HG02623 (cell line): ENCODE data around the gene LRRN2.

Experiments used
- ATAC-seq: cut with Tn5 transposase; IDR thresholded peaks from one replicate; pipeline ENCODE4 v1.9.1; 2021; ENCODE audit warnings: moderate library complexity; ENCODE audit not compliant: unreplicated experiment

The LRRN2 gene

DNA sequence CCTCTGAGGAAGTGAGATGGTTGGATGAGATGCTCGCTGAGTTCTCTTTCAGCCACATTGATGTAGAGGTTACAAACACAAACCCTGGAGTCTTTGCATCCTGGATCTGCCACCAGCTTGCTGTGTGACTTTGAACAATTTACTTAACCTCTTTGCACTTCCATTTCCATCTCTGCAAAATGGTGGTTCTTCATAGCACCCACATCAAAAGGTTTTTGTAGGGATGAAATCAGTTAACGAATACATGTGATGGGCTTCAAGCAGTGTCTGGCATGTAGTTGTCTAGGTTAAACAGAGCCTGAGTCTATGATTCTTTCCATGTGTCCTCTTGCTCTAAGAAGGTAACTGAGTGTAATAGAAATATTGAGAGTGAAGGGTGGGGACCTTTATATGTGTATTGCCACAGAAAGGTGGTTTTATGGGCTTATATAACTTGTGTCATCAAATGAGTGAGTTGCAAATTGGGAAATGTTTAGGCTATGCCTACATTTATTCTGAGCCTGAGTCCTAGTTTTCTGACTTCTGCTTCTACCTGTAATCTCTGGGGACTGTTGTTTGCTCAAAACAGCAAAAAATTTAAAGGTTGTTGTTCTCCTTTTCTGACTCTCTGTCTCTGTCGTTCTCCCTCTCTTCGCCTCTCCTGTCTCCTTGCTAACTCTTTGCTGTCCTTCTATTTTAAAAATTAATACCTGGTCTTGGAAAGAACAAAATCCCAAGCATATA lies 27.3 kb upstream of the LRRN2 start:
- no peak for ATAC-seq

DNA sequence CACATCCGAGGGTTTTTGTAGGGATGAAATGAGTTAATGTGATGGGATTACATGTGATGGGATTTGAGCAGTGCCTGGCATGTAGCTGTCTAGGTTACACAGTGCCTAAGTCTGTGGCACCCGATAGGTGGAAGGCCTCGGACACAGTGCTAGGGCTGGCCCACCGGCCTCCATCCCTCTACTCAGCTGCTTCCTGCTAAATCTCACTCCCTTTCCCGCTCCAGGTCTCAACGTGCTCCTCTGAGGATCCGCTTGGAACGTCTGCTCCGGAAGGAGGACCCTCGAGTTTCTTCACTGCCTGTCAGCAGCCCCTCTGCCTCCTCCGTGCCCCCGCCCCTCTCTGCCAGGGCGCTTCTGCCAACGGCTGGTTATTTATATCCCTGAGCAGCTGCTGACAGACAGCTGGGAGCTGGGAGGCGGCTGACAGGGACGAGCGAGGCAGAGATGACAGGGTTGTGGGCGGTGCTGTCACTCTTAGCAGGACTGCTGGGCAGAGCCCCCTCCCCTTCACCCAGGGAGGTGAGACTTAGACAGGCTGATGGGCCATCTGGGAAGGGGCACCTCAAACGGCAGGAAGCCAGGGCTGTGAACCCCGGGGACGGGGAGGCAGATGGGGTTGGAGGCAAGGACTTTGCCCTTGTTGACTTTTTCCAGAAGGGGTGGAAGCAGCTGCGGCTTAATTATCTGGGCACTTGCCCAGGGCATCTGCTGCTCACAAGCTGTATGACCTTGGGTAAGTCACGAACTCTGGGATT lies 26.6 kb upstream of the LRRN2 start:
- ATAC-seq = no peak

GRCh38 chr1:204711103-204711946 lies 25.8 kb upstream of the LRRN2 start:
- no peak for ATAC-seq

DNA sequence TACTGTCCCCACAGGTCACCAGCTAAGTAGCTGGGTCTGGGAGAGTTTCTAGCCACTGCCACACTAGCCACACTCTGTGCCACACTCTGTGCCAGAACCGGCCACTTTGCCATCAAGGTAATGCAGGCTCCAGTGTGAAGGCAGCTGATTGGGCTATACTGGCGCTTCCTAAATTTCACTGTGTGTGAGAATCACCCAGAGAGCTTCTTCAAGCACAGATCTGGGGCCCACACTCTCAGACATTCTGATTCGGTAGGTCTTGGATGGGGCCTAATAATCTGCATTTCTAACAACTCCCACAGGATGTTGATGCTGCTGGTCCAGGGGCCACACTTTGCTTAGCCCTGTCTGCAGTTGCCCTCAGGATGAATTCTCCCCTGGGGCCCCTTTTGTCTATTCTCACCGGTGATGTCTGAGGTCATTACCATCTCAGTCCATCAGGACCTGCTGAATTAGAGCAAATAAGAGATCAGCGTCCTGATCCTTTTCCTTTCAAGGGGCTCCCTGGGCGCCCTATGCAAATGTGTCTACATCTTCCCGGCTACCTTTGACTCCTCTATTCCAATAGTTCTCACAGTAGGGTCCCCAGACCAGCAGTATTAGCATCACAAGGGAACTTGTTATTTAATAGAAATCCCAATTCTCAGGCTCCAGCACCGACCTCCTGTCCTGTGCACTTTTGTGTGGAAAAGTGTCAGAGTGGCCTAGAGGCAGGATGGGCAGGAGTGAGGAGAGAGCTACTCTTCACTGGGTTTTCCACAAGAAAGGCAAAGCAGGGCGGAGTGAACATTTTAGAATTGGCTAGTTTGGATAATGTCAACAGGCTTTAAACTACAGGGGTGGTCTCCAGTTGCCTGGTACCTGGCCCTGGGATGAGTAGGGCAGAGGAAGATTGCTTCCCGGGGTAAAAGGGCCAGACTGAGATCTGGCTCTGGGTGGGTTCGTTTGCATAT lies 24.7 kb upstream of the LRRN2 start:
- no peak for ATAC-seq

DNA sequence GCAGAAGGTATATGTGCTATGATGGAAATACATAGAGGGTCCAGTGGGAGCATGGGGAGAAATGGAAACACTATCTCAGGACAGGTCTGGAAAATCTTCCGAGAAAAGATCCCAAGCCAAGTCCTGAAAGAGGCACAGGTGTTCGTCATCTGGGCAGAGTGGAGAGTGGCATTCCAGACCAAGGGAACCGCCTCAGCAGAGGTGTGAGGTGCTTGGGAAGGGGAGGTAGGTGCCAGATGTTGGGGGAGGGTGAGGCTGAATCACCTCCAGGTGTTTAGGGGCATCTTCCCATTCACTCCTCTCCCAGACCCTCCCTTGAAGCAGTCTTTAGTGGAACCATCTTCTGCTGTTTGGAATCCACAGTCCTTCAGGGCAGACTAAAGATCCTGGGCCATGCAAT lies 23.5 kb upstream of the LRRN2 start:
- ATAC-seq = no peak

- ATAC-seq = no peak
Observed at GRCh38 chr1:204706838-204707509, 21.4 kb upstream of the LRRN2 start.

- ATAC-seq = no peak
Observed at GRCh38 chr1:204705888-204706837, 20.6 kb upstream of the LRRN2 start.

DNA sequence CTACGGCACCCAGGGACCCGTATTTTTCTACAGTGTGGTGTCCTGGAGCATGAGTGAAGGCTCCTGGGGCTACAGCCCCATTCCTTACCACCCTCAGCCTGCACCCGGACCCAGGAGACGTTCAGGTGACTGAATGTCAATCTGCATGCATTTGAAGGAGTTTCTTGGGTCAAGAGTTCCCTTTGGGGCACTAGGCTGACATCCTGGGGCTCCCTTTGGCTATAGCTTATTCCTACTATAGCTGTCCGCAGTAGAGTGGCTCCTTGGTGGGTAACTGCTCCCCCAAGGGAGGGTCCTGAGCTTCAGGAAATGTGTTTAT lies 19.9 kb upstream of the LRRN2 start:
- no peak for ATAC-seq

GRCh38 chr1:204704794-204705492 lies 19.4 kb upstream of the LRRN2 start:
- ATAC-seq = no peak

DNA sequence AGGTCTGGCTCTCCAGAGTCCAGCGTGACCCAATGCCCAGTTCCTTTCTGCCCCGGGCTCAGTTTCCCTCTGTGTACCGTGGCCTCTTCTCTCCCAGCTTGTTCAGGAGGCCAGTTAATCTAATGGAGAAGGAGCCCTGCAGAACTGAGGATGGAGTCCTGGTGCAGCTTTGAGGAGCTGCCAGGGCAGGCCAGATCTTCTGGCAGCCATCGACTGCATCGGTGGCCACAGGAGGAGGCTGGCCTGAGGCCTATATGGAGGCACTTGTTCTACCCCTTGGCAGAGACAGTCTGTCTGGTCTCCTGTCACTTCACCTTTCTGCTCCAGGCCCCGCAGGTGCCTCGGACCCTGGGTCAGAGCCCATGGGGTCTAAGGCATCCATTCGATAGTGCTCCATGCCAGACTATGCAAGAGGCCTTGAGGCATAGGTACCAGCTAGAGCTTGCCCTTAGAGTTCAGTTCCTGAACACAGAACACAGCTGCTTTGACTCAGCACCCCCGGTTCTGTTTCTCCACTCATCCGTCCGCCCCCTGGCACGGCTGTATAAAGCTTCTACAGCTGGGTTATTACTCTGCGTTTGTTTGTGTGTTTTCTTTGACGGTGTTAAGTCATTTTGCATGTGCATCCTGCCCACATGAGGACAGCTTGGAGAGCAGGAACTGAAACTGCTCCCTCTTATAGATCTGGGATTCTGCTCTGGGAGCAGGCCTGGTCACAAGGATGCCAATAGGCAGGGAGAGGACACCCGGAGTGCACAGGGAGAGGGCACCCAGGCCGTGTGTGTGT lies 18.5 kb upstream of the LRRN2 start:
- ATAC-seq = no peak

- no peak for ATAC-seq
Observed at GRCh38 chr1:204703268-204703664, 17.7 kb upstream of the LRRN2 start.

GRCh38 chr1:204702552-204703267 lies 17.2 kb upstream of the LRRN2 start:
- ATAC-seq = no peak

DNA sequence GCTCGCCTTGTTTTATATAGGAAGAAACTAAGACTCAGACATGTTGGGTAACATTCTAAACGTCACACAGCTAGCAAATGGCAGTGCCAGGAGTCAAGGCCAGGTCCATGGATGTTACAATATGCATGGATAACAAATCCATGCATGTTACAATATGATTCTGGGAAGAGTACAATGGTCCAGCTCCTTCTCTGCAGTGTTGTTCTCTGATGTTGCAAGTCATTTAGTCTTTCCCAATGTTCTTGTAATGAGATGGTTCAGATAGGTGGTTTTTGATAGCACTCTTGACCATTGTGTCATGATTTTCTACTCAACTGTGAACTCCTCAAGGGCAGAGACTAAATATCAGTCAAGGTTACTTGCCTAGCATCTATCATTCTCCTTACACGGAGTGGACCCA lies 15.7 kb upstream of the LRRN2 start:
- ATAC-seq = no peak

DNA sequence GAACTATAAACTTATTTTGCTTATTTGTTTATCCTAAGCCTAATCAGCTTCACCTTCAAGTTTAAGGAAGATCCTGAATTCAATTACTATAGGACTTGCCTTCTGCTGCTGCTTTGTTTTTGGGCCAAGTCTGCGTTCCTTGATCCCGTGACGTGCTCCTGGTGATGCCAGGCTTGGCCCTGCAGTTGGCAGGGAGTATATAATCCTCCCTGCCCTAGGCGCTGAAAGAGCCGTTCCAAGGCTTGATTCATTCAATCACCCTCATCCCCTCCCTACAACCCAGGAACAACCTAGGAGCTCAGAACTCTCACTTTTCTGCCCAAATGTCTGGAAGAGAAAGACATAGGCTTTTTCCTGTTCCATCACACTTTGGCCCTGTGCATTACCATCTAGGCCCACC lies 12.4 kb upstream of the LRRN2 start:
- ATAC-seq = no peak

DNA sequence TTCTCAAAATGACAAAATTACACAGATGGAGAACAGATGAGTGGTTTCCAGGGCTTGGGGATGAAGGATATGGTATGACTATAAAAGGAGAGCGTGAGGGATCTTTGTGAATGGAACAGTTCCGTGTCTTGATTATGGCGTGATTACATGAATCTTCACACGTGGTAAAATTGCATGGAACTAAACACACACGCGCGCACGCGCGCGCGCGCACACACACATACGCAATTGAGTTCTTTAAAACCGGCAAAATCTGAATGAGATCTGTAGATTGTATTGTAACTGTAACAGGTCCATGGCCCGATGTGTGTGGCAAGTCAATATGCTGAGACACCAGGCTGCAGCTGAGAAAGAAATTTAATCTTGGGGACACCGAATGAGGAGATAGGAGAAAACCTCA lies 11.1 kb upstream of the LRRN2 start:
- ATAC-seq = no peak

DNA sequence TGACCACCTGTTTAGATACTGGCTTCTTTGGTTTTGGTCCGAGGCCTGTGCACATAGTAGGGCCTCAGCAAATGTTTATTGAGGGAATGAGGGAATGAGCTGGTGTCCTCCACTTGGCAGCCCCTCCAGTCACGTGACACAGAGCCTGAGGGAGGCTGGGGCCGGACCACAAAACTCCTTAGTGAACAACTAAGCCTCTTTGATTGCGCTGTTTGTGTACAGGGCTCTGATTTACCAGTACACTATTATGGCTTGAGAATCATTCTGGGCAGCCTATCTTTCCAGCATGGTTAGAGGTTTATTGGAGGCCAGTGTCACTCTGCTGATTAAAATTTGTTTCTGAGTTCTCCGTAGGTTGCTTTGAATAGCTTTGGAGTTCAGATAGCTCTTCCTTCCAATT lies 10.2 kb upstream of the LRRN2 start:
- no peak for ATAC-seq

DNA sequence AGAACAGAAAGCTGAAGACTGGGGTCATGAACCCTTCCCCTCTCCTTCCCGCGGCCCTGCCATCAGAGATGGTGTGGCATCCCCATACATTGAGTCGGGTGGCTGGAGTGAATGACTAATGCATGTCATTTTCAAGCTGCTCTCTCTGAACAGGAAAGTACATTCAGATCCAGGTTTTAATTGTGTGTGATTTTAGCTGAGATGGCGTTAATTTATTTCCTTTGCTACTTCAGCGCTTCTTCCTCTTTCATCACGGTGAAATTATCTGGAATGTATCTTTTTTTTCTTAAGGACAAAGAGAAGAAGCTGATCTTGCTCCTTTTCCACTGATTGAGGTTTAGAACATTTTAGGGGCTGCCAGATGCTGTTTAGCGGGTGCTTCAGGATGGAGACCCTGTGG lies 8.6 kb upstream of the LRRN2 start:
- ATAC-seq = no peak
